Activated effector memory CD4-positive, alpha-beta T cell treated with anti-CD3 and anti-CD28 coated beads, Interleukin-2, amount 50 U/mL, for 16 hours (primary cell): ENCODE results near the gene MRGPRD.
A peak's percentile ranks its signal among the peaks of the same experiment; 100 is the strongest.

Source experiments
- DNase-seq: peaks from one replicate; pipeline ENCODE4 v3.0.0-alpha.2; 2020

Gene MRGPRD

GRCh38 chr11:68968306-68969250 is 12.2 kb downstream of the MRGPRD start:
- DNase-seq, result peak; percentile 27

DNA sequence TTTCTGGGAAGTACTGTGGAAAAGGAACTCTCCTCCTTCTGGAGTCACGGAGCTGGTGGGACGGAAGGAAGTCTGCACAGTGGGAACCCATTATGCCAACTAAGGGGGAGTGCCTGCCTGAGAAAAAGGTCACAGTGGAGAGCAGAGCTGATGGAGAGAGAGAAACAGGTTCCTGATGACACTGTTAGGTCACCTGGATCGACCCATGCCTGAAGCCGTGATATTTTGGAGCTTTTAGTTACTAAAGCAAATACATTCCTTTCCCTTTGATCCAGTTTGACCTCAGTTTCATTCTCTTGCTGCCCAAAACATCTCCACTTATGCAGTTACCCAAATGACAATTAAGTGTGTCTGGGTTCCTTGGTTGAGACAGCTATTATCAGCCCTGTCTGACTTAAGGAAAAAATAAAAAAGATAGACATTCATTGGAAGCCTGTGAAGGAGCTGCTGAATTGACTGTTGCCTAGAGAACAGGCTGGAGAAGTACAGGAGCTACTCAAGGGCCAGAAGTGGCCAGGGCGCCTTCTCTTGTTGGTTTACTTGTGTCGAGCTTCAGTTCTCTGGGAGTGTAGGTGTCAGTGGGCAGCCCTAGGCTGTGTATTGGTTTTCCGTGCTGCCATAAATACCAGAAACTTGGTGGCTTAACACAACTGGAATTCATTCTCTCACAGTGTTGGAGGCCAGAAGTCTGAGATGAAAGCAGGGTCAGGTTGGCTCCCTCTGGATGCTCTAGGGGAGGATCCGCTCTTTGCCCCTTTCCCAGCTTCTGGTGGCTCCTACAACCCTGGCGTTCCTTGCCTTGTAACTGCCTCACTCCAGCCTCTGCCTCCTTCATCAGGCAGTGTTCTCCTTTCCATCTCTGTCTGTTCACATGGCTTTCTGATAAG is 13.6 kb downstream of the MRGPRD start:
- DNase-seq, result peak; percentile 30

DNA sequence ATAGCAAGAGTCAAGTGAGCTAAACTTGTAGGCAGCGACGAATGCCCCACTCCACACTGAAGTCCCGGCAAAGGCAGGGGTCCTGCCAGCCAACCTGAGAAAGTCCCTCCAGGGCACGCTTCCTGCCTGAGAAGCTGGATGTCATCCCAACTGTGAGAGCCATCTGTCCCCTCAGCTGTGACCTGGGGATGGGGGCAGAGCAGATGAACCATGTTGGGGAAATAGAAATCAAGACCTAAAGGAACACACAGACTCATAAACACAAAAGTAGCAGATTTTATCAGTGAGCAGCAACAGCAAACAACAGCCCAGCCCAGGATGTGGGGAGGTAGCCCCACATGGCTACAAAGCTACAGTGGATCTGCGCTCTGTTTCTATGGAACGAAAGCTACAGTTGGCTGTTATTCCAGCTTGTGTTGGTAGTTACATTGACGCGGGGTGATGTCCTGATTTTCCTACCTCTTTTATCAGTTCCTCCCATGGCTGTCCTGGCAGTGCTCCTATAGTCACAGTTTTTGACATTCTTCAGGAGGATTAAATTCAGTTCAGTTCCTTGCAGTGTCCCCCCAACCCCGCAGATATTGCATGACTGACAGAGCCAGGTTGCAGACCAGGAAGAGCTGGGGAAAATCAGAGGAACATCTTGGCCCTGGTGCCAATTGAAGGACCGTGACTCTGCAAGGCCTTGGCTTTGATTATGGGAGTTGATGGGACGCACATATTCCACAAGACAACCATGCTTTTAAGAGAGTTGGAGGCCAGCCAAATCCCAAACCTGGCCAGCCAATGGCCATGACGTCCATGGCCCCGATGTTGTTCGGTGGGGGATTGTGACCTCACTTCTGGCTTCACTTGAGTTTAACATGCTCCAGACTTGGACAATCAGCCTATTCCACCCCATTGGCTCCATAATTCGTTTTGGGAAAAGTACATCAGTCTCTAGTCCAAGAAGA is 14.6 kb downstream of the MRGPRD start:
- DNase-seq, result peak; percentile 65

- DNase-seq, result peak; percentile 54
These were observed 17.0 kb downstream of the MRGPRD start for GRCh38 chr11:68963779-68964178.

DNA sequence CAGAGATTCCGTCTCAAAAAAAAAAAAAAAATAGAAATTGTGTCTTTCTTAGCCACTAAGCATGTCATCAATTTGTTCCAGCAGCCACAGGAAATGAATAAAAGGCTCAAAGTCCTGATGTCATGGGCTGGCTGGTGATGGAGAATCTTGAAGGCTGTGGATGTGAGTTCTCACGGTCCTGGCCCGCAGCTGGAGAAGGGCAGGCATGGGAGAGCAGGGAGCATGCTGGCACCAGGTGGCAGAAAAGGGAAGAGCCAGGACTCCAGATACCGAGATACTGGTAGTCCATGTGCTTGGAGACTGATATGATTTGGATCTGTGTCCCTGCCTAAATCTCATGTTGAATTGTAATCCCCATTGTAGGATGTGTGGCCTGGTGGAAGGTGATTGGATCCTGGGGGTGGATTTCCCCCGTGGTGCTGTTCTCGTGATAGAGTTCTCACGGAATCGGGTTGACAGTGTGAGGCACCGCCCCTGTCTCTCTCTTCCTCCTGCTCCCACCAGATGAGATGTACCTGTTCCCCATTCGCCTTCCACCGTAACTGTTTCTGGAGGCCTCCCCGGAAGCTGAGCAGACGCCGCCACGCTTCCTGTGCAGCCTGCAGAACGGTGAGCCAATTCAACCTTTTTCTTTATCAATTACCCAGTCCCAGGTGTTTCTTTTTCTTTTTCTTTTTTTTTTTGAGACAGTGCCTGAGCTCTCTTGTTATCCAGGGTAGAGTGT is 18.1 kb downstream of the MRGPRD start:
- peak; percentile 75 for DNase-seq

DNA sequence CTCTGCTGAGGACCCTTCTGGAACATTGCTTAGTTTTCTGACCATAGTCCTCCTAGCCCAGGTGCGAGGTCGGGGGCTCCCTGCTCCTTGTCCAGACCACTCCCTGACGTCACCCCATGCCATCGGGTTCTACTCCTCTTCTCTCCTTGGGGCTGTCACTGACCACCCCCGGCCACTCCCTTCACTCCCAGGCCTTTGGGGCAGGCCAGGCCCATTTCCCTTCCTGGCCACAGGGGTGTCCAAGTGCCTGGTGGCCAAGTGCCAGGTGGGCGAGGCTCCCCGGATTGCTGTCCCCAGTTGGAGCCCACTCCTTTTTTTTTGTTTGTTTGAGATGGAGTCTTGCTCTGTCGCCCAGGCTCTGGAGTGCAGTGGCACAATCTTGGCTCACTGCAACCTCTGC is 19.5 kb downstream of the MRGPRD start:
- DNase-seq, result no peak

- no peak for DNase-seq
These were observed 20.3 kb downstream of the MRGPRD start for GRCh38 chr11:68960294-68961071.

- no peak for DNase-seq
These were observed 21.1 kb downstream of the MRGPRD start for GRCh38 chr11:68959465-68960293.

GRCh38 chr11:68958211-68958610 is 22.6 kb downstream of the MRGPRD start:
- no peak for DNase-seq

GRCh38 chr11:68956547-68957254 is 24.1 kb downstream of the MRGPRD start:
- DNase-seq, result no peak

GRCh38 chr11:68956142-68956541 is 24.6 kb downstream of the MRGPRD start:
- no peak for DNase-seq

DNA sequence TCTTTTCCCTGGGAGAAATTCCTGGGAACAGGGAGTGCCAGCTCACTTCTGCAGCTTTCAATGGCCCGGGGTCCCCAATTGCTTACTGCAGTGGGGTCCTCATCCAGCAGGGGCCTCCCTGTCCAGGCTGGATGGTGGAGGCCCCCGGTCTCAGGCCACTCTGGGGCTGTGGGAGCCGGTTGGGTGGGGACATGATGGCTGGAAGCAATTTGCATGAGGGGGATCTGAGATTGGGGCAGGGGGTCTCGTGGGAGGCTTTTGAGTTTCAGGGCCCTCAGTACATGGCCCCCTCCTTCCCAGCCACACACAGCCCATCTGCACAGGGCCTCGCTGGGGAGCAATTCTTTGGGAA is 25.2 kb downstream of the MRGPRD start:
- no peak for DNase-seq

DNA sequence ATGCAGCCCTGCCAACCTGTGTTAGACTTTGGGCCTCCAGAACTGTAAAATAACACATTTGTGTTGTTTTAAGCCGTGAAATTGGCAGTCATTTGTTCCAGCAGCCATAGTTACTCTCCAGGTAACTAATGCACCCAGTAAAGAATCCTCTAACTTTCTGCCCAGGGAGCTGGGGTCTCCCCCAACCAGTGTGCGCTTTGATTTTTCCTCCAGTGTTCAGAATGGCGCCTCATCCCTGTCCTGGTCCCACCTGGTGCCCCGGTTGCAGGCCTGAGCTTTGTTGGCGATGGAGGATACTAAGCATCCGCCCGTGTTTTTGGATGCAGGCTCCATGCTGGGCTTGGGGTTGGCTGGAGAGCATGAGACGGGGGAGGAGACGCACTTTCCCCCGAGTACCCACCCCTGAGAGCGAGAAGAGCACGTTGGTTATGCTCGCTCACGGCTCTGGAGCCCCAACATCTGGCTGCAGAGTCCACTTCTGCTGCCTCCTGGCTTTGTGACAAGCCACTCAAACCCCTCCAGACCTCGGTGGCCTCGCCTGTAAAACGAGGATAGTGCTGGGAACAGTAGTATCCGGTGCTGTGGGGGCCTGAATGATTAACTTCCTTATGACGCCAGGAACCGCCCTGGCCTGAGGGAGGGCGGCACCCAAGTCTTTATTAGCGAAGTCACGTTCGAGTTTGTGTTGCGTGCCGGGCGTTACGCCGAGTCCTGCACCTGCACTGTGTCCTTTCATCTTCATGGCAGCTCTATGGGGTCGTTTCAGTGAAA is 25.8 kb downstream of the MRGPRD start:
- no peak for DNase-seq

DNA sequence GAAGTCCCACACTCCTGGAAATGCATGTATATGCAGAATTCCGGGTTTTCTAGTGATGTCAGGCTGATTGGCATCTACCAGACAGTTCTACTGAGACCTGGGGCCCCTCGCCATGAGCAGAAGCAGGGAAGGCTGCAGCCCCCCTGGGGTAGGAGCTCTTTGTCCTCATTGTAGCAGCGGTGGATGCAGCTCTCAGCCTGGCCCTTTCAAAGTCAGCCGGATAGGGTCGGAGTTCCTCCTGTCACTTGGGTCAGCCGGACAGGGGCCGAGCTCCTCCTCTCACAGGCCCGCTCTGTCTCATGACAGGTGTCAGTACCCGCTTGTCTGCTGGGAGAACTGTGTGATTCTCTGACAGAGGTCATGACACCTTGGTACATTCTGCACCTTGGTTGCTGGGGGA is 30.0 kb downstream of the MRGPRD start:
- no peak for DNase-seq

DNA sequence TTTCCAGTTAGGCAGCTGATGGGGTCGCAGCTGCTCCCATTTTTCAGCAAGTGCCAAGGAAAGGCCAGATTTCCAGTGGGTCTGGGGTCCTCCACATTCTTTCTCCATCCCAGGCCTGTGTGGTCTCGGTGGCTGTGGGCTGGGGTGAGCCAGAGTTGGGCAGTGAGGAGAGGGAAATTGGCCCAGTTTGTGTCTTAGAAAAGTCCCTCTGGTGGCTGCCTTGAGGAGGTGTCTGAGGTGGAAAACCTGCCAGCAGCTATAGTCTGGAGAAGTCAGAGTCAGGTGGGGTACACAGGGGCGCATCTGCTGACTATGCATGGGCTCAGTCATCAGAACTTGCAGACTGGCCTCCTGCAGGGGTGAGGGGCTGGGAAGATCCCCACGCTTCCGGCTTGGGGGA is 30.5 kb downstream of the MRGPRD start:
- no peak for DNase-seq

DNA sequence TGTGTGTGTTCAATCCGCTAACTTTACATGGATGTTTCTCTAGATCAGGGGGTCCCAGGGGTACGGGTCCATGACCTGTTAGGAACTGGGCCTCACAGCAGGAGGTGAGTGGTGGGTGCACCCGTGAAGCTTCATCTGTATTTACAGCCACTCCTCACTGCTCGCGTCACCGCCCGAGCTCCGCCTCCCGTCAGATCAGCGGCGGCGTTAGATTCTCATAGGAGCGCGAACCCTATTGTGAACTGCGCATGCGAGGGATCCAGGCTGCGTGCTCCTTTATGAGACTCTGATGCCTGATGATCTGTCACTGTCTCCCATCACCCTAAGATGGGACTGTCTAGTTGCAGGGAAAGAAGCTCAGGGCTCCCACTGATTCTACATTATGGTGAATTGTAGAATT is 31.9 kb downstream of the MRGPRD start:
- DNase-seq, result no peak

DNA sequence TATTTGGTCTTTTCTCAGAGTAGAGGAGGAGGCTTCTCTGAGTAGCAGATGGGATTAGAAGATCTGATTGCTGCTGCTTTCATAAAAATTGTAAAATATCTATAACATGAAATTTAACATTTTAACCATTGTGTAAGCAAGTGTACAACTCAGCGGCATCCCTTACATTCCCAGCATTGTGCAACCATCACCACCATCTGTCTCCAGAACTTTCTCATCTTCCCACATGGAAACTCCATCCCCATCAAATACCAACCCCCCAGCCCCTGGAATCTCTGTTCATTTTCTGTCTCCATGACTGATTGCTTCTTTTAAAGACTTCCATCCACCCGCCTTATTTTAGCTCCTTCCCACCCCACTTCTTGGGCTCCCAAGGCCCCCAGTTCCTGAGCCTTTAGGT is 32.3 kb downstream of the MRGPRD start:
- DNase-seq, result no peak

DNA sequence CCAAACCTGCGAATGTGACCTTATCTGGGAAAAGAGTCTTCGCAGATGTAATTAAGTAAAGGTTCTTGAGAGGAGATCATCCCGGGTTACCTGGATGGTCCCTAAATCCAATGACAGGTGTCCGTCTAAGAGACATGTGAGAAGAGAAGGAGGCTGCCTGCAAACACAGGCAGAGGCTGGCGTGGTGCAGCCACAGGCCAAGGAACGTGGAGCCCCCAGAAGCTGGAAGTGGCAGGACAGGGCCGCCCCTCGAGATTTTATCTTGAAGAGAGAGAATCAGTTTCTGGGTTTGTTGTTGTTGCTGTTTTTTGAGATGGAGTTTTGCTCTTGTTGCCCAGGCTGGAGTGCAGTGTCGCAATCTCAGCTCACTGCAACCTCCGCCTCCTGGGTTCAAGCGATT is 33.6 kb downstream of the MRGPRD start:
- no peak for DNase-seq
